RWPE2 (cell line): Measurements from ENCODE around the gene SFXN2.
"Not testable (repeated sequence)": the region's sequence is repeated elsewhere in the genome, so short reads cannot be mapped to it uniquely, and the experiment has no call there.

Experiments used
- ATAC-seq: fragments of 200-7000 bp; cut with Tn5 transposase; 3 replicates; pipeline ENCODE4 v1.9.1; 2021; ENCODE audit warnings: low read depth
- DNase-seq: peaks from one replicate; pipeline ENCODE4 v3.0.0-alpha.2; 2020; ENCODE audit warnings: low spot score
- H3K27ac ChIP-seq: fragments of 450-650 bp; 2 replicates; pipeline ENCODE4 v1.5.1; 2017; ENCODE audit warnings: mild to moderate bottlenecking; ENCODE audit not compliant: poor library complexity, severe bottlenecking
- H3K27me3 ChIP-seq: fragments of 250-450 bp; sonication (Bioruptor Pico); 2 replicates; pipeline ENCODE4 v1.5.1; 2021; ENCODE audit warnings: mild to moderate bottlenecking, moderate library complexity; ENCODE audit not compliant: insufficient read depth, poor library complexity, severe bottlenecking
- H3K36me3 ChIP-seq: fragments of 250-450 bp; sonication (Bioruptor Pico); 2 replicates; pipeline ENCODE4 v1.5.1; 2020; ENCODE audit warnings: low read depth, mild to moderate bottlenecking, moderate library complexity
- H3K4me1 ChIP-seq: fragments of 250-450 bp; sonication (Bioruptor Pico); 2 replicates; pipeline ENCODE4 v1.5.1; 2021; ENCODE audit warnings: mild to moderate bottlenecking, moderate library complexity; ENCODE audit not compliant: insufficient read depth, poor library complexity, severe bottlenecking
- H3K4me3 ChIP-seq: fragments of 250-450 bp; sonication (Bioruptor Pico); 2 replicates; pipeline ENCODE4 v1.5.1; 2021; ENCODE audit warnings: mild to moderate bottlenecking, moderate library complexity; ENCODE audit not compliant: severe bottlenecking
- H3K9me3 ChIP-seq: fragments of 250-450 bp; sonication (Bioruptor Pico); 2 replicates; pipeline ENCODE4 v1.5.1; 2021; ENCODE audit warnings: mild to moderate bottlenecking, moderate library complexity; ENCODE audit not compliant: severe bottlenecking
- CTCF ChIP-seq: fragments of 450-650 bp; IDR thresholded peaks from one replicate; pipeline ENCODE4 v1.5.1; 2017; ENCODE audit warnings: mild to moderate bottlenecking, moderate library complexity; ENCODE audit not compliant: poor library complexity, severe bottlenecking

The SFXN2 gene

GRCh38 chr10:102691285-102692066 lies 23.0 kb upstream of the SFXN2 start:
- DNase-seq (no peak), ATAC-seq (no peak)
- no peaks in the 10 kb centered on the region for H3K9me3 ChIP-seq
- TF ChIP-seq CTCF, result no peak
- H3K4me1 ChIP-seq, result no peaks in the 10 kb centered on the region
- H3K27me3 ChIP-seq, result no peaks in the 10 kb centered on the region
- H3K4me3 ChIP-seq, result no peak overlapping the region
- peaks cover 16% of the 10 kb centered on the region for H3K36me3 ChIP-seq
- H3K27ac ChIP-seq, result no peak overlapping the region

- H3K27ac ChIP-seq, H3K4me1 ChIP-seq, ATAC-seq: not testable (repeated sequence)
These were observed 19.0 kb upstream of the SFXN2 start for GRCh38 chr10:102695401-102695800.

GRCh38 chr10:102696736-102697135 lies 17.7 kb upstream of the SFXN2 start:
- H3K4me3 ChIP-seq, result no peak overlapping the region
- H3K27me3 ChIP-seq, result no peaks in the 10 kb centered on the region
- no peaks in the 10 kb centered on the region for H3K4me1 ChIP-seq
- no peak for TF ChIP-seq CTCF
- ATAC-seq (peak; percentile 27; the same call in 1 of the 3 replicates), DNase-seq (no peak)
- H3K27ac ChIP-seq, result no peak overlapping the region
- peaks cover 48% of the 10 kb centered on the region for H3K36me3 ChIP-seq
- no peaks in the 10 kb centered on the region for H3K9me3 ChIP-seq

More at GRCh38 chr10:102695401-102695800, 19.0 kb upstream of the SFXN2 start:
- H3K9me3 ChIP-seq, DNase-seq, H3K4me3 ChIP-seq, H3K27me3 ChIP-seq: not testable (repeated sequence)
- peaks cover 45% of the 10 kb centered on the region for H3K36me3 ChIP-seq

GRCh38 chr10:102698894-102699293 lies 15.5 kb upstream of the SFXN2 start:
- Histone ChIP-seq H3K36me3 (peaks cover 47% of the 10 kb centered on the region), H3K27me3 (no peaks in the 10 kb centered on the region), H3K4me1 (no peaks in the 10 kb centered on the region), H3K4me3 (no peak overlapping the region), H3K9me3 (no peaks in the 10 kb centered on the region), H3K27ac (no peak overlapping the region)
- no peak for ATAC-seq
- no peak for DNase-seq
- TF ChIP-seq CTCF, result no peak

- Histone ChIP-seq H3K4me3 (no peak overlapping the region), H3K27ac (no peak overlapping the region), H3K9me3 (no peaks in the 10 kb centered on the region), H3K27me3 (no peaks in the 10 kb centered on the region), H3K36me3 (peaks cover 46% of the 10 kb centered on the region), H3K4me1 (peaks cover 5% of the 10 kb centered on the region)
- DNase-seq, result no peak
- no peak for TF ChIP-seq CTCF
- ATAC-seq, result no peak
These were observed 13.2 kb upstream of the SFXN2 start for GRCh38 chr10:102701272-102701671.
